LHCN-M2 (cell line): ENCODE measurements around the gene CSAG2. TPM values are rescaled to one million over a fixed set of nuclear protein-coding genes. Genes with fewer than 3 reads are reported as not detected.

Experiments used
- DNase-seq: peaks from one replicate; pipeline ENCODE4 v3.0.0-alpha.2; 2012; ENCODE audit warnings: low read depth
- total RNA-seq: library from RNA; depleted of rRNA; stranded (reverse); fragments of >200 nt; gene quantifications from 2 replicates; pipeline ENCODE4 v1.2.3, GENCODE V29; 2014; rRNA removed

The CSAG2 gene
- total RNA-seq, 1 experiment from 2014 or later = not detected

- DNase-seq = no peak
Observed at GRCh38 chrX:152663086-152663485, 46.0 kb downstream of the CSAG2 start.

DNA sequence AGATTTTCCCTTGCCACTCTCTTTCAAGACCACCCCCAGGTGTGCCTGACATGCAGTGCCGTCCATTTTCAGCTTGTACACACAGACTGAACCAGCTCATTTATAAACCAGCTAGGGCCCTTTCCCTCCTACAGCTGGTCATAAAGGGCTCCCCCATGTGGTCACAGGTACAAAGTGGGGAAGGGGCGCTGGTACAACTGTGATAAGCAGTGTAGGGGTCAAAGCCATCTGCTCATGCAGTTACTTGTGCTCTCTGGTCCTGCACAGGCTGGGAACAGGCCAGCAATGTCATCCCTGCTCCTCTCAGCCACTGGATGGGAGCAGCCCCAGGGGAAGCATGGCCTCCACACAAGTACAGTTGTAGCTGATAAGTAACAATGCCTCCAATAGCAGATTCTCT lies 50.8 kb downstream of the CSAG2 start:
- no peak for DNase-seq

Other genes with a start within 250 kb of the CSAG2 start
- not detected in 2 replicates for gene GABRQ, start 71.4 kb downstream of the CSAG2 start, total RNA-seq
- not detected in 2 replicates for gene MAGEA3, start 10.5 kb downstream of the CSAG2 start, total RNA-seq
- gene MAGEA2B, start 5.4 kb upstream of the CSAG2 start, total RNA-seq = not detected in 2 replicates
- not detected in 2 replicates for gene CSAG1, start 24.4 kb upstream of the CSAG2 start, total RNA-seq
- gene MAGEA12, start 24.5 kb upstream of the CSAG2 start, total RNA-seq = not detected in 2 replicates
- not detected in 2 replicates for gene MAGEA2, start 44.6 kb upstream of the CSAG2 start, total RNA-seq
- gene CSAG3, start 49.9 kb upstream of the CSAG2 start, total RNA-seq = not detected in 2 replicates
- gene MAGEA6, start 60.4 kb upstream of the CSAG2 start, total RNA-seq = not detected in 2 replicates
- 48.7 and 52.2 TPM in 2 replicates for gene CETN2, start 121.5 kb upstream of the CSAG2 start, total RNA-seq
- 14.1 and 15.6 TPM in 2 replicates for gene NSDHL, start 121.8 kb upstream of the CSAG2 start, total RNA-seq
- 0.38 and 0.92 TPM in 2 replicates for gene ZNF185, start 188.8 kb upstream of the CSAG2 start, total RNA-seq